Astrocyte of the cerebellum (primary cell): Measurements from ENCODE around the gene C12orf42.

ENCODE experiments used
- DNase-seq: peaks from one replicate; pipeline ENCODE4 v3.0.0-alpha.2; 2011; ENCODE audit warnings: low read depth
- H3K4me3 ChIP-seq: 2 replicates; pipeline ENCODE4 v1.5.1; 2011; ENCODE audit warnings: mild to moderate bottlenecking, low read depth, low read length, moderate library complexity
- CTCF ChIP-seq: IDR thresholded peaks from 2 replicates; pipeline ENCODE4 v1.5.1; 2012; ENCODE audit warnings: low read length, low read depth, moderate library complexity, mild to moderate bottlenecking; ENCODE audit errors: missing control alignments
- in situ Hi-C: cut with HindIII; loops from 2 replicates; pipeline ENCODE4 v1.10.0; 2017; ENCODE audit warnings: low sequenced_read_pairs

Gene C12orf42

DNA sequence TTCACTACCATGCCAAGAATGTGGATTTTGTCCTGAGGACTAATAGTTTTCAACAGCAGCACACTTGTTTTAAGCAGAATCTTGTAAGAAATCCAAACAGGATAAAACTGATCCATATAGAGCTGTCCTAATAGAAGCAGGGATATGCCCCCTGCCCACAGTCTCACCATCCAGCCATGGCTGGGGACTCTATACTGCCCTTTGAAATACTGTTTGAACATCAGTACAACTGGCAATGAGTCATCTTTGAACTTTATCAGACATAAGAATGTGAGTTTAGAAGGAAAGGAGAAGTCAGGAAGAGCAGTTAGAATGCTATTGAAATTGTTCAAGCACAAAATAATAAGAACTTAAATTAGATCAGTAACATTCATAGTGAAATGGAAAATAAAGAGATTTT is 3.8 kb upstream of the C12orf42 start:
- no peak for DNase-seq
- in situ Hi-C loops = no loop called here
- no peak for TF ChIP-seq CTCF
- no peak overlapping the region for H3K4me3 ChIP-seq

GRCh38 chr12:103498990-103499389 is 3.2 kb upstream of the C12orf42 start:
- no peak for DNase-seq
- no peak for TF ChIP-seq CTCF
- H3K4me3 ChIP-seq = no peak overlapping the region
- in situ Hi-C loops = no loop called here

DNA sequence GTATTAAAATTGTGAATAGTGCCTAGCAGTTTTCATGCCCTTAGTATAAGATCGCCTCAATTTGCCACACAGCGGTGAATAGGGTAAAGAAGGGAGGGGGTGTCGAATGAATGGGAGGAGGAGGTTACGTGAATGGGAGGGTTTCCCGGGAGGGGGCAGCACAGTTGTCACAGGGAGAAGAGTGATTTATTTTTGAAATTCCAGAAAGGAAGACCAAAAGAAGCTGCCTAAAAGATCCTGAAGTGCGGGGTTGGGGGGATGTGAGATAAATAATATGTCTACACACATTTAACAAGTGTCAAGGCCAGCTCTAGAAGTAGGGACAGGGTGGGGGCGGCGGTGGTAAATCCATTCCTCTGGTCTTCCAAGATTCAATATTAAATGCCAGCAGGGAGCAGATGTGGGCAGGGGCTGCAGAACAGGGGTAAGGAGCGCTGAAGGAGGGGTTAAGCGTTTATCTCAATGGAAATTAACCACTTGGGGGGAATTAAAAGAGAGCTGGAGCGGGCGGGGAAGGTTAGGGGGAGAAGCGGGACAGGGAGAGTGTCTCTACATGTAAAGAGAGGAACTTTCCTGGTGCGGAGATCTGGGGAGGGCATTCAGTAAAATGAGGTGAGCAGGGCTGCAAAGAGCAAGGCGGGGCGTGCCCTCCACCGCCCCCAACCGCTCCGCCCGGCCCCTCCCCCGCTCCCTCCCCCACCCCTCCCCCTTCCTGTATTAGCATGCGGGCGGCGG is 867 bp downstream of the C12orf42 start:
- DNase-seq = no peak
- peak overlapping the region; percentile 26 for H3K4me3 ChIP-seq
- in situ Hi-C loops = no loop called here
- no peak for TF ChIP-seq CTCF

- in situ Hi-C loops = no loop called here
- no peak for DNase-seq
- no peak for TF ChIP-seq CTCF
- H3K4me3 ChIP-seq = no peak overlapping the region
These were observed 1.6 kb downstream of the C12orf42 start for GRCh38 chr12:103494051-103494733.

DNA sequence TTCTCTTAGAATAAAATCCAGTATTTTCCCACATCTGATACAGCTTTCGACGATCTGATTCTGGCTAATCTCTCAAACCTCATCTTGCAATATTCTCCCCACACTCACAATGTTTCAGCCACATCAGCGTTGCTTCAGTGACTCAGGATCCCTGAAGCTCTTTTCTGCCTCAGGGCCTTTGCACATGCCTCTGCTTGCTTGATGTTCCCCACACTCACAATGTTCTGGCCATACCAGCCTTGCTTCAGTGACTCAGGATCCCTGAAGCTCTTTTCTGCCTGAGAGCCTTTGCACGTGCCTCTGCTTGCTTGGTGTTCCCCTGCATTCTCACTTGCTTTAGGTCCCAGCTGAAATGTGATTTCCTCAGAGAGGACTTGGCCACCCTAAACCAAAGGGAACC is 2.6 kb downstream of the C12orf42 start:
- DNase-seq = no peak
- TF ChIP-seq CTCF = no peak
- H3K4me3 ChIP-seq = no peak overlapping the region
- in situ Hi-C loops = no loop called here

GRCh38 chr12:103482365-103482764 is 13.4 kb downstream of the C12orf42 start:
- in situ Hi-C loops = no loop called here
- no peak for DNase-seq
- no peak for TF ChIP-seq CTCF
- H3K4me3 ChIP-seq = no peak overlapping the region
